ENCODE data around the gene MTRF1.

MTRF1 gene

GRCh38 chr13:41224113-41225110 is 39.0 kb downstream of the MTRF1 start:
- DNase-seq (ENCODE audit: low read depth in 2 of 3, low spot score in 1 of 3), result no peak

GRCh38 chr13:41222259-41222852 is 41.0 kb downstream of the MTRF1 start:
- DNase-seq (ENCODE audit: low read depth in 2 of 3, low spot score in 1 of 3), result peak in 2 of 3 donors; percentile 36 to 66

DNA sequence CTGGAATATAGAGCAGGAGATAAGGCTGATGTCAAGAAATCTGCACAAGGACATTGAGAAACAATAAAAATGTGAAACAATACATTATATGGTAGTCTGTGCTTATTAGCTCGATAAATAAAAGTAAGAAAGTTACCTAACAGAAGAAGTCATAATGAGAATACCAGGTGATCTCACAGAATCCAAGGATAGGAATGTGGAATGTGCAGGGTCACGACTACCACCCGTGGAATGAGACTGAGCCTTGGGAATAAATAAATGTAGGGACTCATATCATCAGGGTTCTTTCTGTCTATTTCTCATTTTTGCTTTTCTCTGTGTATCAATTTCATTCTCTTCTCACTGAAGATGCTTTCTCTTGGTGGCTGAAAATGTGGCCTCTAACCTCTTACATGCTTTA is 43.0 kb downstream of the MTRF1 start:
- no peak for DNase-seq (ENCODE audit: low read depth in 2 of 3, low spot score in 1 of 3)

DNA sequence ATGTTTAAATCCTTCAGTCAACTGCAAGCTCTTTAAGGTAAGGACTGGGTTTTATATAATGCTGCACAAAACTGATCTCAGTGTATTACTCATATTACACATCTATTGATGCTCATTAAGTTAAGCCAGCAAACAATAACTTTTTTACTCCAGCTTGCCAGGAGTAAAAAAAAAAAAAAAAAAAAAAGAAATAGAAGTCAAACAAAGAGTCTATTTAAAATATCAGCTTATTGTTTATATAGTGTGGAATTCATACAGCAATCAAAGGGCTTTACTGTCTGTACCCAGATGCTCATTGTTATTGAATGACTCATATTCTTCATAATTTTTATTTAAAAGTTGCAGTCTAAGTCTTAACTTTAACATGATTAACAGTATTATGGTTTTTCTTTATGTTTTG is 47.2 kb downstream of the MTRF1 start:
- DNase-seq (ENCODE audit: low read depth in 2 of 3, low spot score in 1 of 3), result no peak

DNA sequence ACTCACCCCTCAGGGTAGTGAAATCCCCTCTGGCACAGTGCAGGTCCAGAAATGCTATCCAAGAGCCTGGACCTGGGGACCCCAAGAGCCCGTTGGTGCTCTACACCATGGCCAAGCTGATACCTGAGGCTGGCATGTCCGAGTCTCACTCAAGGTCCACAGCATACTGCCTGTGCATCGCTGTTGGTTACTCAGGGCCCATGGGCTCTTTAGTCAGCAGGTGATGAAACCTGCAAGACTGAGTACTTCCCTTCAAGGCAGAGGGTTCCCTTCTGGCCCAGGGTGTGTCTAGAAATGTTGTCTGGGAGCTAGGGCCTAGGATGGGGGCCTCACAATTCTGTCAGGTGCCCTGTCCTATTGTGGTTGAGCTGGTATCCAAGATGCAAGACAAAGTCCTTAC is 49.5 kb downstream of the MTRF1 start:
- no peak for DNase-seq (ENCODE audit: low read depth in 2 of 3, low spot score in 1 of 3)

DNA sequence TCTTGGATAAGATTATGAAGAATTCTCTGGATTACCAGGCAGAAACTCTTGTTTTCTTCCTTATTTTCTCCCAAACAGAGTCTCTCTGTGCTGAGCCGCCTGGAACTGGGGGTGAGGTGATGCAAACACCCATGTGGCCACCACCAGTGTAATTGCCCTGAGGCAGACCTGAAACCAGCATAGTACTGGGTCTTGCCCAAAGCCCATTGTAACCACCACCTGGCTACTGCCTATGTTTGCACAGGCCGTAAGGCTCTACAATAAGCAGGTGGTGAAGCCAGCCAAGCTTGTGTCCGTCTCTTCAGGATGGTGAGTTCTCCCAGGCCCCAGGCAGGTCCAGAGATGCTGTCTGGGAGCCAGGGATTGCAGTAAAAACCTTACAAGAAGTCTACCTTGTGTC is 50.1 kb downstream of the MTRF1 start:
- DNase-seq (ENCODE audit: low read depth in 2 of 3, low spot score in 1 of 3), result no peak

GRCh38 chr13:41212881-41213280 is 50.5 kb downstream of the MTRF1 start:
- no peak for DNase-seq (ENCODE audit: low read depth in 2 of 3, low spot score in 1 of 3)

- DNase-seq (ENCODE audit: low read depth in 2 of 3, low spot score in 1 of 3), result no peak
These were observed 52.3 kb downstream of the MTRF1 start for GRCh38 chr13:41211062-41211461.

GRCh38 chr13:41206467-41206866 is 56.9 kb downstream of the MTRF1 start:
- DNase-seq (ENCODE audit: low read depth in 2 of 3, low spot score in 1 of 3), result no peak

GRCh38 chr13:41203810-41204209 is 59.6 kb downstream of the MTRF1 start:
- DNase-seq (ENCODE audit: low read depth in 2 of 3, low spot score in 1 of 3), result no peak

DNA sequence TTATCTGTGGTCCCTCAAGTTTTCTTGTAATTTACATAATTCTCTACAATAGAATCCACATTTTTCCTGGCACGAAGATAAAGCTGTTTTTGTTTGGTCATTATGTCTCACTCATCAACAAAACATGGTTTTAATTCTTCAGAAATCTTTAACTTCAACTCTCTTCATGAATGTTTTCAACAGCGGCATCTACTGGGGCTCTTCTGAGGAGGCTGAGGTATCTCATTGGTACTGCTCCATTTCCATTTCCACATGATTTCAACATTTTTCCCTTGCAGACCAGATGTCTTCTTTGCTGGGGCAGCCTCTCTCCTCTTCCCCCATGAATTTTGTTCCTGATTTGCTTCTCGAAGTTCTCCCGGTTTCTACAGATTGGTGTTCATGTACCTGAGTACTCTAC is 63.2 kb downstream of the MTRF1 start:
- no peak for DNase-seq (ENCODE audit: low read depth in 2 of 3, low spot score in 1 of 3)

DNA sequence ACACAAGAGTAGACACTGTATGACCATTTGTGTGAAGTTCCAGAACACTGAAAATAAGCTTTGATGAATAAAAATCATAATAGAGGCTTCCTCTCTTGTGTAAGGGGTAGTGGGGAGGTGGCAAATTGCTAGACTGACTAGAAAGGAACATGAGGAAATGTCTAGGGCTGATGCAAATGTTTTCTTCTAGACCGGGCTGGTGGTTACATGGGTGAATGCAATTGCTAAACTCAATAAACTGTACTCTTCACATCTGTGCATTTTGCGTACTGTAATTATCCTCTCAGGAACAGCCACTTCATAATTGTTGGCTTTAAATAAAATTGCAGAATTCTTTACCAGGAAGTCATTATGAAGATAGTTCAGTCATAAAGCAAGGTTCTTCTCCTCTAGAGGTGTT is 63.9 kb downstream of the MTRF1 start:
- DNase-seq (ENCODE audit: low read depth in 2 of 3, low spot score in 1 of 3), result no peak

- DNase-seq (ENCODE audit: low read depth in 2 of 3, low spot score in 1 of 3), result no peak
These were observed 64.3 kb downstream of the MTRF1 start for GRCh38 chr13:41199079-41199478.

GRCh38 chr13:41196620-41197019 is 66.8 kb downstream of the MTRF1 start:
- DNase-seq (ENCODE audit: low read depth in 2 of 3, low spot score in 1 of 3), result no peak

- DNase-seq (ENCODE audit: low read depth in 2 of 3, low spot score in 1 of 3), result no peak
These were observed 67.4 kb downstream of the MTRF1 start for GRCh38 chr13:41196011-41196410.

GRCh38 chr13:41193919-41194824 is 69.2 kb downstream of the MTRF1 start, which contains the start of gene KBTBD7:
KBTBD7 (minus strand) TSS chr13:41194569; CDS start chr13:41194257, 312 bp downstream.
- peak; percentile 83 to 93 (median 92) for DNase-seq (ENCODE audit: low read depth in 2 of 3, low spot score in 1 of 3)

DNA sequence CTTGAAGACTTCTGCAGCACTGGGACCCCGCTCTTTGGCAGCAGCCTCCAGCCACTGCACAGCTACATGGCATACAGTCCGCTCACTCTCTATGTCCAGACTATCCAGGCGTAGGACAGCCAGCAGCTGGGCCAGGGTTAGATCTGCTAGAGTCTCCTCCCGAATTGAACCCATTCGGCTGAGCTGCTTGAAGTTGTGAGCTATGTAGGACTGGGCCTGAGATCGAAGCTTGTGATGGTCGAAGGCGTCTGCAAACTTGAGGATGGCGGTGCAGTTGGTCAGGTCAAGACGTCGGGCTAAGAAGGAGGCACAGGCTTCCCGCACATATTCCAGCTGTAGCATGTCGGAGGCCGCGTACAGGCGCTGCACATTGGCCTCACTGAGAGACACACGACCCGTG is 69.9 kb downstream of the MTRF1 start:
- DNase-seq (ENCODE audit: low read depth in 2 of 3, low spot score in 1 of 3), result no peak

- DNase-seq (ENCODE audit: low read depth in 2 of 3, low spot score in 1 of 3), result no peak
These were observed 74.8 kb downstream of the MTRF1 start for GRCh38 chr13:41188584-41188983.

- DNase-seq (ENCODE audit: low read depth in 2 of 3, low spot score in 1 of 3), result no peak
These were observed 76.9 kb downstream of the MTRF1 start for GRCh38 chr13:41186481-41186880.

DNA sequence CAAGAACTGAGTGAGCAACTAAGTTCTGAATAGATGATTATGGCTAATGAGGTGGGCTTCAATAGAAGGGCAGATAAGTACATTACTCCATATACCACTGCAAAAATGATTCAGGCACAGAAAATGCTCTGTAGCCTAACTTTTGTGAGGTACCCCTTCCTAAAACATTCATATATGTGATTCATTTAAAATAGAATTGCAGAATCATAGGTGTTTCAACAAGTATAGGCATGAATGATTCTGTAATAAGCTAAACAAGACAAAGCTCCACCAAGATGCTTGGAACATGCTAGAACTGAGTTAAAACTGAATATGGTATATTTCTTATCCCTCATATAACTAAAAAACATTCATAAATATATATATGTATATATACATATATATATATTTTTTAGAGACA is 81.1 kb downstream of the MTRF1 start:
- DNase-seq (ENCODE audit: low read depth in 2 of 3, low spot score in 1 of 3), result no peak

GRCh38 chr13:41179593-41180250 is 83.7 kb downstream of the MTRF1 start:
- DNase-seq (ENCODE audit: low read depth in 2 of 3, low spot score in 1 of 3), result no peak

Data from stimulated activated CD4-positive, alpha-beta T cell treated with anti-CD3 and anti-CD28 coated beads, Interleukin-12 subunit alpha, Interleukin-12 subunit beta, amount 100 ng/mL, for 48 hours (primary cell).